Breast epithelium (tissue), 4 donors: Measurements from ENCODE around the gene TOP3B. TPM values are rescaled to one million over a fixed set of nuclear protein-coding genes. Genes with fewer than 3 reads are reported as not detected.

Experiments used
- DNase-seq, 2 donors: peaks; one replicate each; pipeline ENCODE4 v3.0.0-alpha.2; 2019; ENCODE audit warnings: low spot score in 2 of 2
- H3K27ac ChIP-seq, 2 donors: fragments of 200-600 bp; sonication (generic) in 1 of 2; one replicate each; pipeline ENCODE4 v1.5.1; 2016 to 2019; ENCODE audit warnings: mild to moderate bottlenecking in 1 of 2
- H3K27me3 ChIP-seq, 2 donors: fragments of 200-600 bp; sonication (generic) in 1 of 2; one replicate each; pipeline versions ENCODE4 v1.5.1 to v1.6.0; 2017 to 2019; ENCODE audit warnings: control low read depth in 1 of 2, mild to moderate bottlenecking in 1 of 2
- H3K36me3 ChIP-seq: fragments of 200-600 bp; one replicate; pipeline ENCODE4 v1.5.1; 2019
- H3K4me1 ChIP-seq, 2 donors: fragments of 200-600 bp; sonication (generic); one replicate each; pipeline ENCODE4 v1.5.1; 2016 to 2019; ENCODE audit warnings: control low read depth in 1 of 2
- H3K4me3 ChIP-seq, 3 donors: fragments of 200-600 bp; sonication (generic); 1 replicate in 2 of 3; 2 replicates in 1 of 3; pipeline ENCODE4 v1.5.1; 2016 to 2019; ENCODE audit warnings: mild to moderate bottlenecking in 3 of 3, moderate library complexity in 2 of 3
- H3K9me3 ChIP-seq, 2 donors: fragments of 200-600 bp; sonication (generic) in 1 of 2; one replicate each; pipeline ENCODE4 v1.5.1; 2016 to 2019; ENCODE audit warnings: control low read depth in 1 of 2
- CTCF ChIP-seq, 3 donors: fragments of 450-650 bp; IDR thresholded peaks; one replicate each; pipeline ENCODE4 v1.5.1; 2016 to 2017; ENCODE audit warnings: antibody characterized with exemption in 3 of 3, mild to moderate bottlenecking in 3 of 3, moderate library complexity in 3 of 3
- POLR2A ChIP-seq: fragments of 450-650 bp; IDR thresholded peaks from one replicate; pipeline ENCODE4 v1.6.1; 2016; ENCODE audit warnings: antibody characterized with exemption, mild to moderate bottlenecking, moderate library complexity
- POLR2AphosphoS5 ChIP-seq, 3 donors: sonication (generic); formaldehyde crosslinking; IDR thresholded peaks; one replicate each; pipeline ENCODE4 v1.6.1; 2017; ENCODE audit warnings: antibody characterized with exemption in 3 of 3
- intact Hi-C: fragments of 100-400 bp; cut with DNase I; formaldehyde crosslinking; loops from one replicate; pipeline ENCODE4 v1.15.1; 2023; ENCODE audit warnings: low total_unique reads
- total RNA-seq, 3 donors: library from RNA; depleted of rRNA; stranded (reverse); fragments of >200 nt; gene quantifications; one replicate each; pipeline ENCODE4 v1.1.0, GENCODE V29; 2016

The TOP3B gene
- total RNA-seq, 3 donors from 2014 or later = 20.2 to 34.8 (median 33.1) TPM

GRCh38 chr22:22010358-22010757, 27.8 kb upstream of the TOP3B start:
- no peak for DNase-seq
- no peaks in the 10 kb centered on the region for H3K9me3 ChIP-seq
- no peak overlapping the region for H3K27ac ChIP-seq
- TF ChIP-seq CTCF (IDR thresholded peaks at IDR 0.05) (no peak), POLR2A (no peak), POLR2AphosphoS5 (IDR thresholded peaks at IDR 0.05) (no peak)
- intact Hi-C loops = no loop called here
- no peaks in the 10 kb centered on the region for H3K36me3 ChIP-seq
- H3K4me3 ChIP-seq = no peak overlapping the region
- no peaks in the 10 kb centered on the region for H3K27me3 ChIP-seq
- H3K4me1 ChIP-seq = no peaks in the 10 kb centered on the region

- intact Hi-C loops = no loop called here
- H3K4me3 ChIP-seq = no peak overlapping the region
- H3K27me3 ChIP-seq = no peaks in the 10 kb centered on the region
- H3K27ac ChIP-seq = no peak overlapping the region
- no peak for DNase-seq
- H3K9me3 ChIP-seq = no peaks in the 10 kb centered on the region
- TF ChIP-seq POLR2AphosphoS5 (IDR thresholded peaks at IDR 0.05) (no peak), POLR2A (no peak), CTCF (IDR thresholded peaks at IDR 0.05) (no peak)
- no peaks in the 10 kb centered on the region for H3K4me1 ChIP-seq
- H3K36me3 ChIP-seq = no peaks in the 10 kb centered on the region
These were observed 27.1 kb upstream of the TOP3B start for GRCh38 chr22:22009661-22010060.

- no peaks in the 10 kb centered on the region for H3K27me3 ChIP-seq
- intact Hi-C loops = no loop called here
- no peaks in the 10 kb centered on the region for H3K4me1 ChIP-seq
- DNase-seq = no peak
- no peak overlapping the region for H3K27ac ChIP-seq
- TF ChIP-seq CTCF (IDR thresholded peaks at IDR 0.05) = no peak
- TF ChIP-seq POLR2A = no peak
- TF ChIP-seq POLR2AphosphoS5 (IDR thresholded peaks at IDR 0.05) = no peak
- no peaks in the 10 kb centered on the region for H3K9me3 ChIP-seq
- no peak overlapping the region for H3K4me3 ChIP-seq
- no peaks in the 10 kb centered on the region for H3K36me3 ChIP-seq
These were observed 24.0 kb upstream of the TOP3B start for GRCh38 chr22:22006596-22006990.

DNA sequence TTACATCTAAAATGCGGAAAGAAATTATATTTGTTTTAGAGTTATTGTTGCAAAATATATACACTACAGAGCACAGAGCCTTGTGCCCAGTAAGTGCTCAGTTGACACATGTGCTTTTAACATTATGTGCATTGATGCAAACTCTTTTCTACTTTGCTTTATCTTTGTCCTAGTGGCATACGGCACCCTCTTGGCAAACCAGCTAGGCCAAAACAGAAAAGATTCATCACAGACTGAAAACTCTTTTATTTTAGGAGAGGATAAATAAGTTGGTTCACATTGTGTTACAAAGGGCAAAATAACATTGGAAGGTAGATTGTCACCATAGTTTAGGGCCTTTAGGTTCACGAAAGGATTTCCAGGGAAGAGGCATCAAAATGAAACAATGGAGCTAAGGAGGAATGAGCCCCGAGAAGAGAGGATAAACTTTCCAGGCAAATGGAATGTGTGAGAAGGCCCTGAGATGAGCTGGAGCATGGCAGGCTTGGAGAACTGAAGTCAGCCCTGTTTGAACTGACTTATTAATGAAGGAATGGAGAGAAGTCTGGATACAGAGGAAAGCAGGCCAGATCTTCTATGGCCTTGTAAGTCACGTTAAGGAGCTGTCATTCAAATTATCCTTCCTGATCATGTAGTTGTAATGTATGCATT, 23.5 kb upstream of the TOP3B start:
- intact Hi-C loops = no loop called here
- Histone ChIP-seq H3K4me3 (no peak overlapping the region), H3K36me3 (no peaks in the 10 kb centered on the region), H3K4me1 (no peaks in the 10 kb centered on the region), H3K9me3 (no peaks in the 10 kb centered on the region), H3K27me3 (no peaks in the 10 kb centered on the region), H3K27ac (no peak overlapping the region)
- DNase-seq = no peak
- TF ChIP-seq POLR2AphosphoS5 (IDR thresholded peaks at IDR 0.05) (no peak), CTCF (IDR thresholded peaks at IDR 0.05) (no peak), POLR2A (no peak)

- no peaks in the 10 kb centered on the region for H3K4me1 ChIP-seq
- no peaks in the 10 kb centered on the region for H3K27me3 ChIP-seq
- no peak for TF ChIP-seq POLR2A
- TF ChIP-seq CTCF (IDR thresholded peaks at IDR 0.05) = no peak
- TF ChIP-seq POLR2AphosphoS5 (IDR thresholded peaks at IDR 0.05) = no peak
- no peak overlapping the region for H3K27ac ChIP-seq
- no peaks in the 10 kb centered on the region for H3K36me3 ChIP-seq
- H3K9me3 ChIP-seq = no peaks in the 10 kb centered on the region
- H3K4me3 ChIP-seq = no peak overlapping the region
- intact Hi-C loops = loop anchor here (5.0 kb wide), 1 partner anchor 1016 kb away; no protein-coding TSS in a partner anchor
- DNase-seq = no peak
These were observed 20.6 kb upstream of the TOP3B start for GRCh38 chr22:22003233-22003632.
